ENCODE results near the gene KLHDC8A.

- TF ChIP-seq CTCF (optimal IDR thresholded peaks at IDR 0.05 in 1 of 3, IDR thresholded peaks at IDR 0.05 in 1 of 3, conservative IDR thresholded peaks at IDR 0.05 in 1 of 3; ENCODE audit: extremely low read depth in 1 of 3, insufficient read depth in 2 of 3, low read length in 3 of 3) = no peak
- TF ChIP-seq EZH2 (IDR thresholded peaks at IDR 0.05; ENCODE audit: low read length) = no peak
Measured at GRCh38 chr1:205313563-205314308, 43.0 kb downstream of the KLHDC8A start.

All from keratinocyte (primary cell).